G401.6 (cell line): Measurements from ENCODE around the gene MAT2A.
"Not testable (repeated sequence)": the region's sequence is repeated elsewhere in the genome, so short reads cannot be mapped to it uniquely, and the experiment has no call there.

Experiments
- FAIRE-seq: peaks from 2 replicates; lab custom pipeline; 2012; peaks lifted over from hg19 to GRCh38; lab: Jason Lieb, UNC

Gene MAT2A

GRCh38 chr2:85579266-85579935 is 40.4 kb downstream of the MAT2A start:
- no peak for FAIRE-seq

GRCh38 chr2:85580206-85580605 is 41.2 kb downstream of the MAT2A start:
- FAIRE-seq: no peak

- no peak for FAIRE-seq
Observed at GRCh38 chr2:85582492-85582891, 43.5 kb downstream of the MAT2A start.

GRCh38 chr2:85583667-85584353 is 44.8 kb downstream of the MAT2A start:
- no peak for FAIRE-seq

- no peak for FAIRE-seq
Observed at GRCh38 chr2:85584354-85584856, 45.4 kb downstream of the MAT2A start, which contains the start of gene VAMP5. VAMP5 (plus strand) TSS chr2:85584431; CDS start chr2:85584491, 60 bp downstream.

- no peak for FAIRE-seq
Observed at GRCh38 chr2:85584857-85585780, 46.2 kb downstream of the MAT2A start.

- no peak for FAIRE-seq
Observed at GRCh38 chr2:85585781-85586105, 46.8 kb downstream of the MAT2A start.

GRCh38 chr2:85588236-85588635 is 49.3 kb downstream of the MAT2A start:
- no peak for FAIRE-seq

GRCh38 chr2:85588645-85589044 is 49.7 kb downstream of the MAT2A start:
- no peak for FAIRE-seq

GRCh38 chr2:85589181-85589580 is 50.2 kb downstream of the MAT2A start:
- FAIRE-seq: no peak

GRCh38 chr2:85589982-85590791 is 51.2 kb downstream of the MAT2A start:
- no peak for FAIRE-seq

- FAIRE-seq: no peak
Observed at GRCh38 chr2:85590950-85591349, 52.0 kb downstream of the MAT2A start.

- FAIRE-seq: no peak
Observed at GRCh38 chr2:85591563-85591962, 52.6 kb downstream of the MAT2A start.

GRCh38 chr2:85592299-85592698 is 53.3 kb downstream of the MAT2A start:
- not testable (repeated sequence) for FAIRE-seq

- FAIRE-seq: no peak
Observed at GRCh38 chr2:85593023-85593422, 54.1 kb downstream of the MAT2A start.
